Myometrial cell (primary cell): ENCODE data around the gene CT45A3. TPM values are rescaled to one million over a fixed set of nuclear protein-coding genes. Genes with fewer than 3 reads are reported as not detected.

ENCODE experiments used
- total RNA-seq: library from RNA; depleted of rRNA; stranded (reverse); fragments of >200 nt; gene quantifications from 2 replicates; pipeline ENCODE4 v1.2.3, GENCODE V29; 2015

CT45A3 gene
- not detected in 2 replicates for total RNA-seq

GRCh38 chrX:135768091-135768490 lies at the start of gene CT45A3:
CT45A3 (minus strand) TSS chrX:135768191; CDS start chrX:135764444, 3,747 bp downstream.

GRCh38 chrX:135802687-135803086 lies 34.7 kb upstream of the CT45A3 start, which contains the start of gene CT45A6:
CT45A6 (minus strand) TSS chrX:135802787; CDS start chrX:135798993, 3,794 bp downstream.

DNA sequence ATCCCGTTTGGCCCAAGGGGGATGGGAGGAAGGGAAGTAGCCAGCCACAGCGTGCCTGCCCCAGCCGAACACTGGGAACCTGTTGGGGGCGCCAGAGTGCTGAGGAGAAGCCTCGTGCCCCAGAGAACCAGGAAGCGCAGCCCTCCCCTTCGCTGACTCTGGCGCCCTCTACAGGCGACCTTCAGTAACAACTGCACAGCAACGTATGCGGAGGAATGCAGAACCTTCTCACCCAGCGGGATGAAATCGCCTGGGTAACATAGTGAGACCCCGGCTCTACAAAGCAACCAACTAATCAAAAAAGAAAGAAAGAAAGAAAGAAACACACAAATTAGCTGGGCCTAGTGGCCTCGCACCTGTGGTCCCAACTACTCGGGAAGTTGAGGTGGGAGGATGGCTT lies 17.4 kb upstream of the CT45A3 start, which contains the start of gene CT45A5:
CT45A5 (minus strand) TSS at position 101 of the 400 bp plus-strand sequence. CDS start 3,774 bp downstream, outside the sequence.

DNA sequence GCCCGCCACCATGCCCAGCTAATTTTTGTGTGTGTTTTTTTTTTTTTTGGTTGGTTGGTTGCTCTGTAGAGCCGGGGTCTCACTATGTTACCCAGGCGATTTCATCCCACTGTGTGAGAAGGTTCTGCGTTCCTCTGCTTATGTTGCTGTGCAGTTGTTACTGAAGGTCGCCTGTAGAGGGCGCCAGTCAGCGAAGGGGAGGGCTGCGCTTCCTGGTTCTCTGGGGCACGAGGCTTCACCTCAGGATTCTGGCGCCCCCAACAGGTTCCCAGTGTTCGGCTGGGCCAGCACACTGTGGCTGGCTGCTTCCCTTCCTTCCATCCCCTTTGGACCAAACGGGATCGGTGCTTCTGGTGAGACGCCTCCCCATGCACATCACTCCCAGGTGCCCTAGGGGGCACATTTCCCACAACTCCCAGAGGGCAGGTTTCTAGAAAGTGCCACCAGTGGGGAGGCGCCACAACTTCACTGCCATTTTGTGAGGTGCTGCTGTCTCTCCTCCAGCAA lies 54.8 kb downstream of the CT45A3 start, which contains the start of gene CT45A1:
CT45A1 (plus strand) TSS at position 457 of the 507 bp plus-strand sequence. CDS start 5,302 bp downstream, outside the sequence.

Other genes starting within 250 kb of the CT45A3 start
- 1.4 and 1.6 TPM in 2 replicates for gene INTS6L, start 247.5 kb downstream of the CT45A3 start, total RNA-seq
- not detected in 2 replicates for gene CT45A1, start 54.6 kb downstream of the CT45A3 start, total RNA-seq
- not detected in 2 replicates for gene CT45A5, start 17.3 kb upstream of the CT45A3 start, total RNA-seq
- gene CT45A6, start 34.6 kb upstream of the CT45A3 start, total RNA-seq = not detected in 2 replicates
- gene CT45A2, start 51.8 kb upstream of the CT45A3 start, total RNA-seq = not detected in 2 replicates
- not detected in 2 replicates for gene CT45A7, start 69.1 kb upstream of the CT45A3 start, total RNA-seq
- not detected in 2 replicates for gene CT45A8, start 86.3 kb upstream of the CT45A3 start, total RNA-seq
- not detected in 2 replicates for gene CT45A9, start 103.6 kb upstream of the CT45A3 start, total RNA-seq
- not detected in 2 replicates for gene CT45A10, start 125.3 kb upstream of the CT45A3 start, total RNA-seq
- gene SAGE1, start 125.5 kb upstream of the CT45A3 start, total RNA-seq = not detected in 2 replicates
- gene MMGT1, start 205.8 kb upstream of the CT45A3 start, total RNA-seq = 20.2 and 20.5 TPM in 2 replicates
- gene SLC9A6, start 217.2 kb upstream of the CT45A3 start, total RNA-seq = 20.8 and 21.6 TPM in 2 replicates